OCI-LY7 (cell line): ENCODE measurements around the gene OPRL1. TPM values are rescaled to one million over a fixed set of nuclear protein-coding genes. Genes with fewer than 3 reads are reported as not detected.

Experiments used
- BruUV-seq: library from RNA; stranded (reverse); fragments of 400-500 nt; replicated peaks from 2 replicates; lab custom pipeline; 2021; lab: Mats Ljungman, UMichigan
- CTCF ChIA-PET: fragments of 300-600 bp; sonication (Branson Sonifier 250); formaldehyde crosslinking; loops from one replicate; lab custom pipeline; 2022; ENCODE audit warnings: antibody characterized with exemption; ENCODE audit not compliant: unreplicated experiment; lab: Charles Lee
- POLR2A ChIA-PET: fragments of 300-600 bp; sonication (Branson Sonifier 250); formaldehyde crosslinking; loops from one replicate; lab custom pipeline; 2022; ENCODE audit warnings: antibody characterized with exemption; lab: Charles Lee
- DNase-seq: peaks from one replicate; pipeline ENCODE4 v3.0.0-alpha.2; 2015; ENCODE audit warnings: low spot score
- H2AFZ ChIP-seq: fragments of 200-600 bp; sonication (generic), shearing (Covaris generic); 2 replicates; pipeline ENCODE4 v1.6.1; 2014; ENCODE audit warnings: mild to moderate bottlenecking, antibody characterized with exemption, low read length, moderate library complexity
- H3K27ac ChIP-seq: fragments of 200-600 bp; sonication (generic); 2 replicates; pipeline ENCODE4 v1.5.1; 2014; ENCODE audit warnings: mixed run types, low read depth, mild to moderate bottlenecking, moderate library complexity, low read length, inconsistent platforms; ENCODE audit not compliant: poor library complexity, severe bottlenecking
- H3K36me3 ChIP-seq: fragments of 200-600 bp; sonication (generic); 2 replicates; pipeline ENCODE4 v1.6.1; 2014; ENCODE audit warnings: mild to moderate bottlenecking, antibody characterized with exemption, low read length, moderate library complexity, mixed read lengths; ENCODE audit not compliant: insufficient read depth
- H3K4me1 ChIP-seq: fragments of 200-600 bp; sonication (generic); 2 replicates; pipeline ENCODE4 v1.5.1; 2014; ENCODE audit warnings: mild to moderate bottlenecking, low read length; ENCODE audit not compliant: insufficient read depth, poor library complexity, severe bottlenecking
- H3K4me2 ChIP-seq: fragments of 200-600 bp; sonication (generic); 2 replicates; pipeline ENCODE4 v1.6.1; 2014; ENCODE audit warnings: mild to moderate bottlenecking, low read length
- H3K4me3 ChIP-seq: fragments of 200-600 bp; sonication (generic); 2 replicates; pipeline ENCODE4 v1.5.1; 2014; ENCODE audit warnings: mild to moderate bottlenecking, low read depth, low read length; ENCODE audit not compliant: poor library complexity, severe bottlenecking
- H3K79me2 ChIP-seq: fragments of 200-600 bp; sonication (generic); 2 replicates; pipeline ENCODE4 v1.6.1; 2016; ENCODE audit warnings: low read depth, mild to moderate bottlenecking, low read length, moderate library complexity, mixed read lengths; ENCODE audit not compliant: insufficient read depth
- H3K9me2 ChIP-seq: fragments of 200-600 bp; sonication (generic); 2 replicates; pipeline ENCODE4 v1.6.1; 2016; ENCODE audit warnings: mild to moderate bottlenecking, low read length, mixed read lengths; ENCODE audit not compliant: insufficient read depth
- H3K9me3 ChIP-seq: fragments of 200-600 bp; sonication (generic); 2 replicates; pipeline ENCODE4 v1.6.1; 2014; ENCODE audit warnings: mild to moderate bottlenecking, mixed run types, low read length, mixed read lengths
- H4K20me1 ChIP-seq: fragments of 200-600 bp; sonication (generic); 2 replicates; pipeline ENCODE4 v1.6.1; 2014; ENCODE audit warnings: mild to moderate bottlenecking, antibody characterized with exemption, low read length, moderate library complexity, mixed read lengths; ENCODE audit not compliant: insufficient read depth
- EZH2phosphoT487 ChIP-seq: fragments of 200-600 bp; sonication (generic); IDR thresholded peaks from 2 replicates; pipeline ENCODE4 v1.6.1; 2018; ENCODE audit warnings: low read depth, borderline replicate concordance, mild to moderate bottlenecking, mixed run types, antibody characterized with exemption, low read length, moderate library complexity, mixed read lengths
- intact Hi-C: fragments of 100-400 bp; cut with micrococcal nuclease; formaldehyde crosslinking; loops from one replicate; pipeline ENCODE4 v1.10.0; 2022; ENCODE audit not compliant: unreplicated experiment
- total RNA-seq, 2 experiments: library from RNA; depleted of rRNA in 1 of 2; stranded (reverse); fragments of >200 nt in 1 of 2; shearing (Covaris generic) in 1 of 2; gene quantifications; 2 replicates each; pipeline ENCODE4 v1.2.3, GENCODE V29; 2014 to 2022
- TF ChIP-seq, protein P1 (sequence below): fragments of 200-600 bp; sonication (generic); conservative IDR thresholded peaks from 2 replicates; pipeline ENCODE4 v1.5.1; 2014; ENCODE audit warnings: mild to moderate bottlenecking, antibody characterized with exemption, low read length, moderate library complexity, mixed read lengths

OPRL1 gene
- total RNA-seq, 2 experiments from 2014 or later = 6.4 to 7.6 TPM

DNA sequence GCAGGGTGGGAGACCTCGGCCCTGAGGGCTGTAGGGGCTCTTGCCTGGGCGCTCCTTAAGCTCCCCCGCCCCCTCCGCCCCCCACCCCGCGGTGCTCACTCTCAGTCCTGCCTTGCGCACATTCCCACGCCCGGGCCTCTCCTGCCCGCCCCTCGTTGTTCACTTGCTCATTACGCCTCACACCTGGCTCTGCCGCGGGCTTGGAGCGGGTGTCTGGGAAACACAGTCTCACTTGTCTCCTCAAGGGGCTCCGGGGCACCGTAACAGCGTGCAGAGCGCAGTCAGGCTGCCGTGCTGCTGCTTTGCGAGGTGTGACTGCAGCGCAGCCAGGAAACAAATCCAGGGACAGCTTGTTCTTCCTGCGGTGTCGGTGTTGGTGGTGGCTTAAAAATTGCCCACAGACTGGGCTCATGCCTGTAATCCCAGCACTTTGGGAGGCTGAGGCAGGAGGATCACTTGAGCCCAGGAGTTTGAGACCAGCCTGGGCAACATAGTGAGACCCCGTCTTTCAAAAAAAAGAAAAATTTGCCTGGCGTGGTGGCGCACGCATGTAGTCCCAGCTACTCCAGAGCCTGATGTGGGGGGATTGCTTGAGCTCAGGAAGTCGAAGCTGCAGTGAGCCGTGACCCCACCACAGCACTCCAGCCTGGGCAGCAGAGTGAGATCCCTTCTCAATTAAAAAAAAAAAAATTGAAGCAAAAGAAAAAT is 22.9 kb downstream of the OPRL1 start:
- no TSS peak for BruUV-seq
- peak; percentile 33 for DNase-seq
- H3K4me3 ChIP-seq = peak overlapping the region; percentile 65
- H3K9me3 ChIP-seq = no peaks in the 10 kb centered on the region
- H3K79me2 ChIP-seq = no peaks in the 10 kb centered on the region
- peak overlapping the region; percentile 67; the same call in 1 of the 2 replicates for H2AFZ ChIP-seq
- H3K4me1 ChIP-seq = peaks cover 46% of the 10 kb centered on the region
- TF ChIP-seq, protein P1, sequence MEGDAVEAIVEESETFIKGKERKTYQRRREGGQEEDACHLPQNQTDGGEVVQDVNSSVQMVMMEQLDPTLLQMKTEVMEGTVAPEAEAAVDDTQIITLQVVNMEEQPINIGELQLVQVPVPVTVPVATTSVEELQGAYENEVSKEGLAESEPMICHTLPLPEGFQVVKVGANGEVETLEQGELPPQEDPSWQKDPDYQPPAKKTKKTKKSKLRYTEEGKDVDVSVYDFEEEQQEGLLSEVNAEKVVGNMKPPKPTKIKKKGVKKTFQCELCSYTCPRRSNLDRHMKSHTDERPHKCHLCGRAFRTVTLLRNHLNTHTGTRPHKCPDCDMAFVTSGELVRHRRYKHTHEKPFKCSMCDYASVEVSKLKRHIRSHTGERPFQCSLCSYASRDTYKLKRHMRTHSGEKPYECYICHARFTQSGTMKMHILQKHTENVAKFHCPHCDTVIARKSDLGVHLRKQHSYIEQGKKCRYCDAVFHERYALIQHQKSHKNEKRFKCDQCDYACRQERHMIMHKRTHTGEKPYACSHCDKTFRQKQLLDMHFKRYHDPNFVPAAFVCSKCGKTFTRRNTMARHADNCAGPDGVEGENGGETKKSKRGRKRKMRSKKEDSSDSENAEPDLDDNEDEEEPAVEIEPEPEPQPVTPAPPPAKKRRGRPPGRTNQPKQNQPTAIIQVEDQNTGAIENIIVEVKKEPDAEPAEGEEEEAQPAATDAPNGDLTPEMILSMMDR = no peak
- TF ChIP-seq EZH2phosphoT487 = no peak
- CTCF ChIA-PET = interaction anchor here (0.6 kb wide), 2 partner anchors 43 to 140 kb away, joined by 4 to 6 read pairs; no protein-coding TSS in a partner anchor
- POLR2A ChIA-PET = no interaction called here
- no peaks in the 10 kb centered on the region for H4K20me1 ChIP-seq
- no peaks in the 10 kb centered on the region for H3K9me2 ChIP-seq
- peak overlapping the region; percentile 71 for H3K4me2 ChIP-seq
- intact Hi-C loops = no loop called here
- H3K27ac ChIP-seq = no peak overlapping the region
- no peaks in the 10 kb centered on the region for H3K36me3 ChIP-seq

- H2AFZ ChIP-seq = no peak overlapping the region
- no peak overlapping the region for H3K27ac ChIP-seq
- intact Hi-C loops = no loop called here
- no peaks in the 10 kb centered on the region for H3K9me2 ChIP-seq
- ChIA-PET CTCF (no interaction called here), POLR2A (no interaction called here)
- no peaks in the 10 kb centered on the region for H3K79me2 ChIP-seq
- H3K4me3 ChIP-seq = no peak overlapping the region
- DNase-seq = no peak
- TF ChIP-seq, protein P1 = no peak
- TF ChIP-seq EZH2phosphoT487 = no peak
- H3K4me2 ChIP-seq = no peak overlapping the region
- no peaks in the 10 kb centered on the region for H3K36me3 ChIP-seq
- H3K4me1 ChIP-seq = peaks cover 50% of the 10 kb centered on the region
- no TSS peak for BruUV-seq
- no peaks in the 10 kb centered on the region for H4K20me1 ChIP-seq
- no peaks in the 10 kb centered on the region for H3K9me3 ChIP-seq
Observed at GRCh38 chr20:64103871-64104666, 24.2 kb downstream of the OPRL1 start.
